ENCODE results near the gene SMOC2. TPM values are rescaled to one million over a fixed set of nuclear protein-coding genes. Genes with fewer than 3 reads are reported as not detected.

Gene SMOC2
- total RNA-seq, 4 donors from 2014 or later: 10.7 to 14.9 (median 13.7) TPM

GRCh38 chr6:168605964-168606363 lies 165.0 kb downstream of the SMOC2 start:
- H3K27ac ChIP-seq: no peak overlapping the region
- no peaks in the 10 kb centered on the region for H3K27me3 ChIP-seq
- no peaks in the 10 kb centered on the region for H3K36me3 ChIP-seq

DNA sequence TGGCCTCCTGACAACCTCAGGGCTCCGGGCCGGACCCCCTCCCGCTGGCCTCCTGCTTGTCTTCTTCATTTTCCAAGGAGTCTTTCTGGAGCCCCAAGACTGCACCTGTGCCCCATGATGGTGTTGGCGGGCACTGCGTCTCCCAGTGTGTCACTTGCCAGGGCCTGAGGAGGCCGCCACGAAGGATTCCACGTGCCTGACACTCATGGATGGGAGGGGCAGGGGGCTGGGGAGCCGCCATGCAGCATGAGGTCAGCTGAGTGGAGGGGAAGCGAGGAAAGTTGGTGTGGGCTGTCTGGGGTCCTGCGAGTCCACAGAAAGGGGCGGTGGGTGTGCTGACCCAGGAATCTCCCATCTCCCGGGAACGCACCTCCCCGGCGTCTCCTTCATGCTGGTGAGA lies 165.7 kb downstream of the SMOC2 start:
- no peaks in the 10 kb centered on the region for H3K4me1 ChIP-seq
- DNase-seq: no peak
- TF ChIP-seq, protein P1, sequence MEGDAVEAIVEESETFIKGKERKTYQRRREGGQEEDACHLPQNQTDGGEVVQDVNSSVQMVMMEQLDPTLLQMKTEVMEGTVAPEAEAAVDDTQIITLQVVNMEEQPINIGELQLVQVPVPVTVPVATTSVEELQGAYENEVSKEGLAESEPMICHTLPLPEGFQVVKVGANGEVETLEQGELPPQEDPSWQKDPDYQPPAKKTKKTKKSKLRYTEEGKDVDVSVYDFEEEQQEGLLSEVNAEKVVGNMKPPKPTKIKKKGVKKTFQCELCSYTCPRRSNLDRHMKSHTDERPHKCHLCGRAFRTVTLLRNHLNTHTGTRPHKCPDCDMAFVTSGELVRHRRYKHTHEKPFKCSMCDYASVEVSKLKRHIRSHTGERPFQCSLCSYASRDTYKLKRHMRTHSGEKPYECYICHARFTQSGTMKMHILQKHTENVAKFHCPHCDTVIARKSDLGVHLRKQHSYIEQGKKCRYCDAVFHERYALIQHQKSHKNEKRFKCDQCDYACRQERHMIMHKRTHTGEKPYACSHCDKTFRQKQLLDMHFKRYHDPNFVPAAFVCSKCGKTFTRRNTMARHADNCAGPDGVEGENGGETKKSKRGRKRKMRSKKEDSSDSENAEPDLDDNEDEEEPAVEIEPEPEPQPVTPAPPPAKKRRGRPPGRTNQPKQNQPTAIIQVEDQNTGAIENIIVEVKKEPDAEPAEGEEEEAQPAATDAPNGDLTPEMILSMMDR (IDR thresholded peaks at IDR 0.05): no peak
- TF ChIP-seq POLR2A (IDR thresholded peaks at IDR 0.05): no peak
- no peaks in the 10 kb centered on the region for H3K36me3 ChIP-seq
- no peak overlapping the region for H3K27ac ChIP-seq
- H3K27me3 ChIP-seq: no peaks in the 10 kb centered on the region
- no peak overlapping the region for H3K4me3 ChIP-seq
- H3K9me3 ChIP-seq: no peaks in the 10 kb centered on the region

More at GRCh38 chr6:168605964-168606363, 165.0 kb downstream of the SMOC2 start:
- H3K4me1 ChIP-seq: no peaks in the 10 kb centered on the region
- H3K9me3 ChIP-seq: no peaks in the 10 kb centered on the region
- no peak overlapping the region for H3K4me3 ChIP-seq
- DNase-seq: no peak
- no peak for TF ChIP-seq POLR2A (IDR thresholded peaks at IDR 0.05)
- TF ChIP-seq, protein P1 (IDR thresholded peaks at IDR 0.05): peak in 1 of 6 experiments; percentile 9

GRCh38 chr6:168607272-168608112 lies 166.5 kb downstream of the SMOC2 start:
- Histone ChIP-seq H3K36me3 (no peaks in the 10 kb centered on the region), H3K27ac (no peak overlapping the region), H3K27me3 (no peaks in the 10 kb centered on the region), H3K4me3 (no peak overlapping the region), H3K4me1 (no peaks in the 10 kb centered on the region), H3K9me3 (no peaks in the 10 kb centered on the region)
- TF ChIP-seq, protein P1 (IDR thresholded peaks at IDR 0.05): no peak
- no peak for TF ChIP-seq POLR2A (IDR thresholded peaks at IDR 0.05)
- DNase-seq: no peak

DNA sequence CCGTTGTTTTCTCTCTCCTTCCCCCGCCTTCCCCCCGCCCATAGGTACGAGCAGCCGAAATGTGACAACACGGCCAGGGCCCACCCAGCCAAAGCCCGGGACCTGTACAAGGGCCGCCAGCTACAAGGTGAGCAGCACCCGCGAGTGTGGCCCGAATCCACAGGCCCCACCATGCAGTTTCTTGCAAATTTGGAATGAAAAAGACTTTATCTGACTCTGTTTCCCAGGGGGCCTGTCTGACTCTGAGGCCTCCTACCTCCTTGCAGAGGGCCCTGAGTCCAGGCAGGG lies 167.1 kb downstream of the SMOC2 start:
- Histone ChIP-seq H3K4me3 (no peak overlapping the region), H3K9me3 (no peaks in the 10 kb centered on the region), H3K27ac (no peak overlapping the region), H3K36me3 (no peaks in the 10 kb centered on the region), H3K4me1 (no peaks in the 10 kb centered on the region), H3K27me3 (no peaks in the 10 kb centered on the region)
- TF ChIP-seq, protein P1 (IDR thresholded peaks at IDR 0.05): no peak
- TF ChIP-seq POLR2A (IDR thresholded peaks at IDR 0.05): no peak
- no peak for DNase-seq

DNA sequence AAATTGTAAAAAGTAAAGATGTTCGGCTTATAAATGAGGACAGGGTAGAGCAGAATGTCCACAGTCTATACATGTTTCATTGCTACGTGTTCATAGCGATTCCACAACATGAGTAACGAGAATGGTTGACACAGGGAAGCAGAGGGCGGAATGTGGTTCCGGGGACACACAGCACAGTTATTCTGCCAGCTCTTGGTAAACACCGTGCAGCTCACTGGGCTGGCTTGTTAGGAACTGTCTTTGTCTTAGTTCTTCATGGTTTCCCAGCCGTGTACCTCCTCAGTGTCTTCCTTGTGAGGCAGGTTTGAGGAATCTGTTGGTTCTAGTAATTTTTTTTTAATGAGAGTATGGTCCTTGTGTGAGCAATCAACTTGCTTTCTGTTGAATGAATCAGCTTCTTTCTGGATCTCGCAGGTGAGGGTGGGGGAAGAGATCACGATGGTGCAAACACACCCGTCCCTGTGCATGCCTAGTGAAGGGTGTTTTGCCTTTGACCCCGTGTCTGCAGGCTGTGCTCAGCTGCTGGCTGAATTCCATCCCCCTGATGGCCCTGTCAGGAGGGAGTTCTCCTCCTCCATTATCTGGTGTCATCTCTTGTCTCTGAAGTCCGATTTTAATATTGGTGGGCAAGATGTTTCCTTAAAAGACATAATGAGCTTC lies 168.2 kb downstream of the SMOC2 start:
- no peaks in the 10 kb centered on the region for H3K36me3 ChIP-seq
- no peaks in the 10 kb centered on the region for H3K4me1 ChIP-seq
- no peak overlapping the region for H3K27ac ChIP-seq
- no peak overlapping the region for H3K4me3 ChIP-seq
- DNase-seq: no peak
- TF ChIP-seq POLR2A (IDR thresholded peaks at IDR 0.05): no peak
- TF ChIP-seq, protein P1 (IDR thresholded peaks at IDR 0.05): no peak
- H3K27me3 ChIP-seq: no peaks in the 10 kb centered on the region
- H3K9me3 ChIP-seq: no peaks in the 10 kb centered on the region

Measured in Peyer's patch (tissue), 4 donors.